ENCODE results near the gene FHIT.

- TF ChIP-seq POLR2A (IDR thresholded peaks at IDR 0.05) = no peak
- TF ChIP-seq CTCF (IDR thresholded peaks at IDR 0.05) = no peak
Measured at GRCh38 chr3:60392501-60392900, 858.8 kb downstream of the FHIT start.
